Small intestine (tissue), 7 donors: Measurements from ENCODE around the gene SLC11A1. TPM values are rescaled to one million over a fixed set of nuclear protein-coding genes. Genes with fewer than 3 reads are reported as not detected.

ENCODE experiments used
- DNase-seq, 2 donors: peaks; one replicate each; pipeline versions ENCODE4 v3.0.0 to v3.0.0-alpha.2; 2013
- FAIRE-seq: peaks from 2 replicates; lab custom pipeline; 2012; peaks lifted over from hg19 to GRCh38; lab: Jason Lieb, UNC
- H3K27ac ChIP-seq, 3 donors: one replicate each; pipeline ENCODE4 v1.5.1; 2013; ENCODE audit warnings: low read length in 2 of 3, mild to moderate bottlenecking in 2 of 3, control low read depth in 1 of 3, inconsistent platforms in 1 of 3, low read depth in 1 of 3, moderate library complexity in 1 of 3
- H3K27me3 ChIP-seq, 3 donors: one replicate each; pipeline ENCODE4 v1.6.1; 2013; ENCODE audit warnings: low read length in 3 of 3, inconsistent platforms in 1 of 3; ENCODE audit not compliant: control insufficient read depth in 3 of 3, insufficient read depth in 3 of 3
- H3K36me3 ChIP-seq, 3 donors: one replicate each; pipeline ENCODE4 v1.6.1; 2013; ENCODE audit warnings: low read length in 3 of 3, inconsistent platforms in 1 of 3, low read depth in 1 of 3, mild to moderate bottlenecking in 1 of 3, moderate library complexity in 1 of 3; ENCODE audit not compliant: control insufficient read depth in 3 of 3, insufficient read depth in 2 of 3
- H3K4me1 ChIP-seq, 3 donors: one replicate each; pipeline ENCODE4 v1.6.1; 2013; ENCODE audit warnings: low read length in 2 of 3, inconsistent platforms in 1 of 3, low read depth in 1 of 3, mild to moderate bottlenecking in 1 of 3, moderate library complexity in 1 of 3; ENCODE audit not compliant: control insufficient read depth in 3 of 3, insufficient read depth in 2 of 3
- H3K4me3 ChIP-seq, 3 donors: one replicate each; pipeline ENCODE4 v1.5.1; 2013; ENCODE audit warnings: low read length in 3 of 3, control low read depth in 1 of 3, inconsistent platforms in 1 of 3, low read depth in 1 of 3, mild to moderate bottlenecking in 1 of 3, moderate library complexity in 1 of 3
- H3K9me3 ChIP-seq, 2 donors: one replicate each; pipeline ENCODE4 v1.6.1; 2013; ENCODE audit warnings: low read depth in 1 of 2, low read length in 1 of 2; ENCODE audit not compliant: control insufficient read depth in 2 of 2, insufficient read depth in 1 of 2
- WGBS, 3 donors: extraction: QIAGEN DNeasy Blood & Tissue Kit; methylation state at CpG; one replicate each; pipeline ENCODE4 v1.1.7; 2013; 5-methylcytosine and 5-hydroxymethylcytosine counted together
- polyA plus RNA-seq, 4 donors: library from polyadenylated mRNA; stranded (reverse) in 3 of 4; unstranded in 1 of 4; fragments of 200-250 nt in 3 of 4; fragments of 120-200 nt in 1 of 4; gene quantifications; one replicate each; pipeline versions ENCODE4 v1.2.1 to v1.2.3, GENCODE V29; 2013
- donor health status: healthy with polysubstance abuse.
- donor health status: control.
- donor health status: control.
- donor health status: Bipolar disorder and iron deficiency.
- donor health status: healthy.

Gene SLC11A1
- polyA plus RNA-seq, 4 donors = 0.54 to 8.4 (median 2.0) TPM

GRCh38 chr2:218434456-218434855 is 52.4 kb downstream of the SLC11A1 start:
- DNase-seq (no peak), FAIRE-seq (no peak)
- Histone ChIP-seq H3K4me3 (no peak overlapping the region), H3K4me1 (peaks cover 0 to 3% (median 0%) of the 10 kb centered on the region in 3 donors), H3K27me3 (no peaks in the 10 kb centered on the region), H3K9me3 (no peaks in the 10 kb centered on the region), H3K36me3 (peaks cover 0 to 97% (median 40%) of the 10 kb centered on the region in 3 donors), H3K27ac (no peak overlapping the region)
- 91 to 93% (median 92%) methylated on average over 9 of the region's 9 CpGs for WGBS, 3 donors

GRCh38 chr2:218435003-218435982 is 53.2 kb downstream of the SLC11A1 start:
- peaks cover 0 to 5% (median 0%) of the 10 kb centered on the region in 3 donors for H3K4me1 ChIP-seq
- H3K27me3 ChIP-seq = no peaks in the 10 kb centered on the region
- FAIRE-seq (no peak), DNase-seq (no peak)
- WGBS, 3 donors = 89 to 93% (median 92%) methylated on average over 11 of the region's 11 CpGs
- H3K9me3 ChIP-seq = no peaks in the 10 kb centered on the region
- no peak overlapping the region for H3K27ac ChIP-seq
- H3K36me3 ChIP-seq = peaks cover 0 to 94% (median 38%) of the 10 kb centered on the region in 3 donors
- H3K4me3 ChIP-seq = no peak overlapping the region

GRCh38 chr2:218436992-218437391 is 54.9 kb downstream of the SLC11A1 start:
- DNase-seq (no peak), FAIRE-seq (no peak)
- Histone ChIP-seq H3K27me3 (no peaks in the 10 kb centered on the region), H3K36me3 (peaks cover 0 to 94% (median 32%) of the 10 kb centered on the region in 3 donors), H3K9me3 (no peaks in the 10 kb centered on the region), H3K4me3 (no peak overlapping the region), H3K4me1 (peaks cover 0 to 8% (median 0%) of the 10 kb centered on the region in 3 donors), H3K27ac (no peak overlapping the region)
- WGBS, 3 donors = 84 to 97% (median 90%) methylated on average over 5 of the region's 5 CpGs

GRCh38 chr2:218437969-218438368 is 55.9 kb downstream of the SLC11A1 start:
- no peak overlapping the region for H3K4me3 ChIP-seq
- no peaks in the 10 kb centered on the region for H3K27me3 ChIP-seq
- peaks cover 0 to 91% (median 30%) of the 10 kb centered on the region in 3 donors for H3K36me3 ChIP-seq
- DNase-seq (no peak), FAIRE-seq (no peak)
- WGBS, 3 donors = 91 to 100% (median 92%) methylated on average over 1 of the region's 1 CpG
- peaks cover 0 to 8% (median 0%) of the 10 kb centered on the region in 3 donors for H3K4me1 ChIP-seq
- no peak overlapping the region for H3K27ac ChIP-seq
- no peaks in the 10 kb centered on the region for H3K9me3 ChIP-seq

- 61 to 88% (median 78%) methylated on average over 4 of the region's 4 CpGs for WGBS, 3 donors
- Histone ChIP-seq H3K9me3 (no peaks in the 10 kb centered on the region), H3K36me3 (peaks cover 0 to 91% (median 30%) of the 10 kb centered on the region in 3 donors), H3K27ac (peak overlapping the region in 1 of 3 donors; percentile 17), H3K27me3 (no peaks in the 10 kb centered on the region), H3K4me3 (no peak overlapping the region), H3K4me1 (peaks cover 0 to 8% (median 0%) of the 10 kb centered on the region in 3 donors)
- FAIRE-seq (no peak), DNase-seq (no peak)
These were observed 56.5 kb downstream of the SLC11A1 start for GRCh38 chr2:218438596-218438995.

GRCh38 chr2:218444692-218445357 is 62.8 kb downstream of the SLC11A1 start:
- Histone ChIP-seq H3K9me3 (no peaks in the 10 kb centered on the region), H3K27ac (peak overlapping the region; percentile 34 to 66 (median 59)), H3K4me1 (peaks cover 0 to 34% (median 4%) of the 10 kb centered on the region in 3 donors), H3K4me3 (no peak overlapping the region), H3K27me3 (no peaks in the 10 kb centered on the region), H3K36me3 (peaks cover 3 to 85% (median 18%) of the 10 kb centered on the region in 3 donors)
- DNase-seq (peak; percentile 88 to 99), FAIRE-seq (no peak)
- 68 to 90% (median 77%) methylated on average over 7 of the region's 7 CpGs for WGBS, 3 donors

- peak overlapping the region; percentile 3 to 66 (median 56) for H3K27ac ChIP-seq
- DNase-seq = peak in 1 of 2 donors; percentile 50
- no peak for FAIRE-seq
- H3K4me3 ChIP-seq = no peak overlapping the region
- no peaks in the 10 kb centered on the region for H3K9me3 ChIP-seq
- H3K27me3 ChIP-seq = no peaks in the 10 kb centered on the region
- H3K36me3 ChIP-seq = peaks cover 3 to 79% (median 23%) of the 10 kb centered on the region in 3 donors
- peaks cover 0 to 30% (median 4%) of the 10 kb centered on the region in 3 donors for H3K4me1 ChIP-seq
These were observed 63.5 kb downstream of the SLC11A1 start for GRCh38 chr2:218445602-218446001.
